Cardiac muscle cell (in vitro differentiated cells and primary cell): Measurements from ENCODE around the gene D2HGDH. TPM values are rescaled to one million over a fixed set of nuclear protein-coding genes. Genes with fewer than 3 reads are reported as not detected.
"Not testable (repeated sequence)": the region's sequence is repeated elsewhere in the genome, so short reads cannot be mapped to it uniquely, and the experiment has no call there.

Experiments
- DNase-seq, 2 donors: peaks; one replicate each; pipeline versions ENCODE4 v3.0.0 to v3.0.0-alpha.2; 2010 to 2017; ENCODE audit warnings: low read depth in 1 of 2, low spot score in 1 of 2
- H3K27ac ChIP-seq: fragments of 200-600 bp; sonication (generic); 2 replicates; pipeline ENCODE4 v1.5.1; 2016
- H3K27me3 ChIP-seq: fragments of 200-600 bp; sonication (generic); 2 replicates; pipeline ENCODE4 v1.6.0; 2016; ENCODE audit warnings: control low read depth
- H3K36me3 ChIP-seq: fragments of 200-600 bp; sonication (generic); 2 replicates; pipeline ENCODE4 v1.5.1; 2016; ENCODE audit warnings: control low read depth
- H3K4me1 ChIP-seq: fragments of 200-600 bp; sonication (generic); 2 replicates; pipeline ENCODE4 v1.8.1; 2017; ENCODE audit warnings: low read depth, mild to moderate bottlenecking, mixed run types
- H3K4me3 ChIP-seq: fragments of 200-600 bp; sonication (generic); 2 replicates; pipeline ENCODE4 v1.5.1; 2016; ENCODE audit warnings: mild to moderate bottlenecking
- H3K9me3 ChIP-seq: fragments of 200-600 bp; sonication (generic); 2 replicates; pipeline ENCODE4 v1.5.1; 2017; ENCODE audit warnings: low read depth, mild to moderate bottlenecking, control low read depth
- polyA plus RNA-seq: library from polyadenylated mRNA; unstranded; fragments of >200 nt; fragmentation: Nextera tagmentation; extraction: Ambion mirVana; gene quantifications from 2 replicates; pipeline ENCODE4 v1.2.1, GENCODE V29; 2016
- total RNA-seq: library from RNA; depleted of rRNA; stranded (reverse); fragments of >200 nt; gene quantifications from 2 replicates; pipeline ENCODE4 v1.2.3, GENCODE V29; 2016
- TF ChIP-seq, protein P1 (sequence below): IDR thresholded peaks from 2 replicates; pipeline ENCODE4 v1.5.1; 2012; ENCODE audit warnings: low read depth, mild to moderate bottlenecking, low read length

D2HGDH gene
- total and polyA plus RNA-seq, 2 experiments from 2014 or later = 24.6 to 26.8 TPM

DNA sequence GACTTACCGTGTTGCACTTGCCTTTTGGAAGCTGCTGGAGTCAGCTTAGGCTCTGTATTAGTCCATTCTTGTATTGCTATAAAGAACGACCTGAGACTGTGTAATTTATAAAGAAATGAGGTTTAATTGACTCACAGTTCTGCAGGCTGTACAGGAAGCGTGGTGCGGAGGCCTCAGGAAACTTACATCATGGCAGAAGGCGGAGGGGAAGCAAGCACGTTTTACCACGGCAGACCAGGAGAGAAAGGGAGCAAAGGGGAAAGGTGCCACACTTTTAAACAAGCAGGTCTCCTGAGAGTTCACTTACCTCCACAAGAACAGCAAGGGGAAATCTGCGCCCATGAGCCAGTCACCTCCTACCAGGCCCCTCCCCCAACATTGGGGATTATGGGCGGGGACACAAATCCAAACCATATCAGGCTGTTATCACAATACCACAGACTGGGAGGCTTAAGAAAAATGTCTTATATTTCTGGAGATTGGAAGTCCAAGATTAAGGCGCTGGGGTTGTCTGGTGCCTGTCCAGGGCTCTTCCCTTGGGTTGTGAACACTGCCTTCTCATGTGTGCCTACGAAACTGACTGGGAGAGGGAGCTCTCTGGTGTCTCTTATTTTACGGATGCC is 3.6 kb upstream of the D2HGDH start:
- Histone ChIP-seq H3K36me3 (no peaks in the 10 kb centered on the region), H3K4me1 (no peaks in the 10 kb centered on the region), H3K4me3 (no peak overlapping the region), H3K9me3 (no peaks in the 10 kb centered on the region), H3K27ac (no peak overlapping the region), H3K27me3 (no peaks in the 10 kb centered on the region)
- DNase-seq = no peak
- TF ChIP-seq, protein P1, sequence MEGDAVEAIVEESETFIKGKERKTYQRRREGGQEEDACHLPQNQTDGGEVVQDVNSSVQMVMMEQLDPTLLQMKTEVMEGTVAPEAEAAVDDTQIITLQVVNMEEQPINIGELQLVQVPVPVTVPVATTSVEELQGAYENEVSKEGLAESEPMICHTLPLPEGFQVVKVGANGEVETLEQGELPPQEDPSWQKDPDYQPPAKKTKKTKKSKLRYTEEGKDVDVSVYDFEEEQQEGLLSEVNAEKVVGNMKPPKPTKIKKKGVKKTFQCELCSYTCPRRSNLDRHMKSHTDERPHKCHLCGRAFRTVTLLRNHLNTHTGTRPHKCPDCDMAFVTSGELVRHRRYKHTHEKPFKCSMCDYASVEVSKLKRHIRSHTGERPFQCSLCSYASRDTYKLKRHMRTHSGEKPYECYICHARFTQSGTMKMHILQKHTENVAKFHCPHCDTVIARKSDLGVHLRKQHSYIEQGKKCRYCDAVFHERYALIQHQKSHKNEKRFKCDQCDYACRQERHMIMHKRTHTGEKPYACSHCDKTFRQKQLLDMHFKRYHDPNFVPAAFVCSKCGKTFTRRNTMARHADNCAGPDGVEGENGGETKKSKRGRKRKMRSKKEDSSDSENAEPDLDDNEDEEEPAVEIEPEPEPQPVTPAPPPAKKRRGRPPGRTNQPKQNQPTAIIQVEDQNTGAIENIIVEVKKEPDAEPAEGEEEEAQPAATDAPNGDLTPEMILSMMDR = no peak

DNA sequence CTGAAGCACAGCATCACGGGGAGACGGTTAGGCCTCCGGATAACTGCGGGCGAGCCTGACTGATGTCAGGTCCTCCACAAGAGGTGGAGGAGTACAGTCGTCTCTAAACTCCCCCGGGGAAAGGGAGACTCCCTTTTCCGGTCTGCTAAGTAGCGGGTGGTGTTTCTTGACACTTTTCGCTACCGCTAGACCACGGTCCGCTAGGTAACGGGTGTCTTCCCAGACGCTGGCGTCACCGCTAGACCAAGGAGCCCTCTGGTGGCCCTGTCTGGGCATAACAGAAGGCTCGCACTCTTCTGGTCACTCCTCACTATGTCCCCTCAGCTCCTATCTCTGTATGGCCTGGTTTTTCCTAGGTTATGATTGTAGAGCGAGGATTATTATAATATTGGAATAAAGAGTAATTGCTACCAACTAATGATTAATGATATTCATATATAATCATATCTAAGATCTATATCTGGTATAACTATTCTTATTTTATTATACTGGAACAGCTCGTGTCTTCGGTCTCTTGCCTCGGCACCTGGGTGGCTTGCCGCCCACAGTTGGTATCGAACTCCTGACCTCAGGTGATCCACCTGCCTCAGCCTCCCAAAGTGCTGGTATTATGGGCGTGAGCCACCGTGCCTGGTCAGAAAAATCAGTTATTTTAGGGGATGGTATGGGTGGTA is 1.8 kb upstream of the D2HGDH start:
- TF ChIP-seq, protein P1 = peak; percentile 30
- H3K4me3 ChIP-seq, H3K27me3 ChIP-seq, H3K27ac ChIP-seq, H3K36me3 ChIP-seq, H3K4me1 ChIP-seq, H3K9me3 ChIP-seq: not testable (repeated sequence)
- DNase-seq = peak; percentile 50 to 57

DNA sequence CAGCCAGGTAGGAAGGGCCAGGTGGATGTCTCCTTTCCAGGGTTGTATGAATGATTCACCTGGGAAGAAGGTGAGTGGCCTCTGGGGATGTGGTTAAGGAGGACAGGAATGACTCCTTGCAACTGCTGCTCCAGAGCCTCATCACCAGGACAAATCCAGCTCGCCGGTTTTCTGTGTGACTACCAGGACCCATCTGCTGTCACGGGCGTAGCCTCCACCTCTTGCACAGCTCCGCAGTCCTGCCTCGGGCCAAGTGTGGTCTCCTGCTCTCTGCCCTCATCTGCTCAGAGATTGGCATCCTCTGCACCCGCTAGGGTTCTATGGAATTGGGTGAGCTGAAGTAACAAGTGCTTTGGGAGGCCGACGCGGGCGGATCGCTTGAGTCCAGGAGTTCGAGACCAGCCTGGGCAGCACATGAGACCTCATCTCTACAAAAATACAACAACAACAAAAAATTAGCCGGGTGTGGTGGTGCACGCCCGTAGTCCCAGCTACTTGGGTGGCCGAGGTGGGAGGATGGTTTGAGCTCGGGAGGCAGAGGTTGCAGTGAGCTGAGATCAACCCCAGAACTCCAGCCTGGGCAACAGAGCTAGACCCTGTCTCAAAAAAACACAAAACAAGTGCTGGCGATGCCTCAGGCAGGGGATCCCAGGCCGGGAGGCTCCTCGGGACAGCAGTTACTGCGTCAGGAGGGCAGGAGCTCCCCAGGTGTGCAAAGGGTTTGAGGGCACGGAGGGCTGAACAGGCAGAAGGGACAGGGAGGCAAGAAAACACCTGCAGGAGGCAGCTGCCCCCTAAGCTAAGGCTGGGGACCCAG is 831 bp upstream of the D2HGDH start:
- H3K36me3 ChIP-seq = no peaks in the 10 kb centered on the region
- no peaks in the 10 kb centered on the region for H3K4me1 ChIP-seq
- H3K27ac ChIP-seq = no peak overlapping the region
- DNase-seq = no peak
- H3K9me3 ChIP-seq = no peaks in the 10 kb centered on the region
- TF ChIP-seq, protein P1 = no peak
- peak overlapping the region; percentile 98 for H3K4me3 ChIP-seq
- H3K27me3 ChIP-seq = no peaks in the 10 kb centered on the region

DNA sequence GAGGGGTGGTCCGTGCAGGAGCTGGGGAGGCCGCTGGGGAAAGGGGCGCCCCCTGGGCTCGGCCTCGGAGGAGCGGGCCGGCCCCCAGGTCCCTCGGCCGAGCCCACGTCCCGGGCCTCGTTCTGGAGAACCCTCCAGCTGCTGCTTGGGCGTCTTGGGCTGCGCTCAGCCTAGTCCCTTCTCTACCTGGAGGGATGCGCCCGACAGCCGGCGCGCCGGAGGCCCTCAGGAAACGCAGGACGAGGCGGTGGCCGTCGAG is 293 bp upstream of the D2HGDH start:
- H3K4me1 ChIP-seq = no peaks in the 10 kb centered on the region
- H3K4me3 ChIP-seq = peak overlapping the region; percentile 98
- H3K9me3 ChIP-seq = no peaks in the 10 kb centered on the region
- TF ChIP-seq, protein P1 = no peak
- no peak for DNase-seq
- no peak overlapping the region for H3K27ac ChIP-seq
- no peaks in the 10 kb centered on the region for H3K36me3 ChIP-seq
- H3K27me3 ChIP-seq = no peaks in the 10 kb centered on the region

DNA sequence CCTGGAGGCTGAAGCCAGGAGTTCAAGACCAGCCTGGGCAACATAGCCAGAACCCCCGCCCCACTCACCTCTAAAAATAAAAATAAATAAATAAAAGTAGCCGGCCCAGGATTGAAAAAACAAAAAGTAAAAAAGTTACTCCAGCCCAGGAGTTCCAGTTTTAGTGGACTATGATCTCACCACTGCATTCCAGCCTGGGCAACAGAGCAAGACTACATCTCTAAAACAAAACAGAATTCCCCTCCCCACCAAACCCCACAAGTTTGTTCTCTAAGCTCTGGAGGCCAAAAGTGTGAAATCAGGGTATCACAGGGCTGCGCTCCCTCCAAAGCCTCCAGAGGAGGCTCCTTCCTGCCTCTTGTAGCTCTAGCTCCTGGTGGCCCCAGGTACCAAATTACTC is 1.7 kb downstream of the D2HGDH start:
- DNase-seq = no peak
- H3K36me3 ChIP-seq = no peaks in the 10 kb centered on the region
- no peaks in the 10 kb centered on the region for H3K27me3 ChIP-seq
- TF ChIP-seq, protein P1 = no peak
- H3K27ac ChIP-seq = no peak overlapping the region
- no peaks in the 10 kb centered on the region for H3K9me3 ChIP-seq
- H3K4me3 ChIP-seq = no peak overlapping the region
- H3K4me1 ChIP-seq = no peaks in the 10 kb centered on the region
